Measurements from ENCODE around the gene PTCD2. TPM values are rescaled to one million over a fixed set of nuclear protein-coding genes. Genes with fewer than 3 reads are reported as not detected.

The PTCD2 gene
- total and polyA plus RNA-seq, 4 experiments from 2014 or later = 4.1 to 12.0 (median 8.9) TPM

- Mint-ChIP-seq H3K4me3 (no peak overlapping the region), H3K9me3 (no peaks in the 10 kb centered on the region), H3K27me3 (no peaks in the 10 kb centered on the region), H3K36me3 (peaks cover 53 to 56% of the 10 kb centered on the region in 2 donors), H3K27ac (no peak overlapping the region), H3K4me1 (no peaks in the 10 kb centered on the region)
- H3K27ac ChIP-seq (ENCODE audit: low read depth, low read length) = no peak overlapping the region
- no peak overlapping the region for H3K4me3 ChIP-seq (ENCODE audit: low read length in 2 of 2)
- H3K9me3 ChIP-seq (ENCODE audit: control insufficient read depth in 1 of 2, low read length in 2 of 2) = no peaks in the 10 kb centered on the region
- intact Hi-C loops (cut with micrococcal nuclease) = no loop called here
- CTCF ChIA-PET (ENCODE audit: partially characterized antibody) = no interaction called here
- H3K4me1 ChIP-seq (ENCODE audit: insufficient read depth, low read length) = no peaks in the 10 kb centered on the region
- POLR2A ChIA-PET (ENCODE audit: partially characterized antibody) = no interaction called here
- no peak for DNase-seq
- H3K27me3 ChIP-seq (ENCODE audit: insufficient read depth, low read length) = no peaks in the 10 kb centered on the region
- peaks cover 8% of the 10 kb centered on the region for H3K36me3 ChIP-seq (ENCODE audit: insufficient read depth, low read length)
Observed at GRCh38 chr5:72290356-72291133, 29.6 kb upstream of the PTCD2 start.

DNA sequence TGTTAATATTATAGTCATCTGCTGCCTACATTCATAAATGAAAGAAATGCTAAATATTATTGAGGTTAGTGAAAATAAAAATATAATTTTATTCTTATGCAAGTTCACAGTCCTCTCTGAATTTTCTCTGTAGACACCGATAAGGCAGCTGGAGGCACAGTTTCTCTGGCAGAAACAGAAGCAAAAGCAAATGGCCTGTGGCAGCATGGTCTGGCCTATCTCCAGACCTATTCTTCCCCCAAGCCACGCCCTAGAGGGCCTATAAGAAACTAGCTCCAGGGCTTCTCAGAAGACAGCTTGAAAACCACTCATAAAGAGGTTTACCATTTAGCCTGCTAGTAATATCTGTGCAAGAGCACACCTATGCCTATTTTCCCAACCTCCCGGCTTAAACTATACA is 28.6 kb upstream of the PTCD2 start:
- Histone ChIP-seq H3K4me3 (ENCODE audit: low read length in 2 of 2) (no peak overlapping the region), H3K27ac (ENCODE audit: low read depth, low read length) (no peak overlapping the region), H3K9me3 (ENCODE audit: control insufficient read depth in 1 of 2, low read length in 2 of 2) (no peaks in the 10 kb centered on the region), H3K27me3 (ENCODE audit: insufficient read depth, low read length) (no peaks in the 10 kb centered on the region), H3K36me3 (ENCODE audit: insufficient read depth, low read length) (peaks cover 8% of the 10 kb centered on the region), H3K4me1 (ENCODE audit: insufficient read depth, low read length) (no peaks in the 10 kb centered on the region)
- Mint-ChIP-seq H3K4me3 (no peak overlapping the region), H3K4me1 (no peaks in the 10 kb centered on the region), H3K9me3 (no peaks in the 10 kb centered on the region), H3K27ac (no peak overlapping the region), H3K27me3 (no peaks in the 10 kb centered on the region), H3K36me3 (peaks cover 52 to 56% of the 10 kb centered on the region in 2 donors)
- ChIA-PET CTCF (ENCODE audit: partially characterized antibody) (interaction anchor here (1.9 kb wide), 1 partner anchor 17 kb away, joined by 11 read pairs; no protein-coding TSS in a partner anchor), POLR2A (ENCODE audit: partially characterized antibody) (no interaction called here)
- intact Hi-C loops (cut with micrococcal nuclease) = no loop called here
- DNase-seq = no peak

- Mint-ChIP-seq H3K4me1 (no peaks in the 10 kb centered on the region), H3K27me3 (no peaks in the 10 kb centered on the region), H3K27ac (peak overlapping the region in 1 of 7 donors; percentile 24), H3K9me3 (no peaks in the 10 kb centered on the region), H3K4me3 (no peak overlapping the region), H3K36me3 (peaks cover 55 to 58% of the 10 kb centered on the region in 2 donors)
- H3K4me3 ChIP-seq (ENCODE audit: low read length in 2 of 2) = no peak overlapping the region
- H3K27ac ChIP-seq (ENCODE audit: low read depth, low read length) = no peak overlapping the region
- intact Hi-C loops (cut with micrococcal nuclease) = no loop called here
- ChIA-PET POLR2A (ENCODE audit: partially characterized antibody) (interaction anchor here (1.4 kb wide), 1 partner anchor 15 kb away, joined by 4 read pairs; no protein-coding TSS in a partner anchor), CTCF (ENCODE audit: partially characterized antibody) (interaction anchor here (1.9 kb wide), 1 partner anchor 16 kb away, joined by 11 read pairs; no protein-coding TSS in a partner anchor)
- H3K36me3 ChIP-seq (ENCODE audit: insufficient read depth, low read length) = peaks cover 8% of the 10 kb centered on the region
- no peaks in the 10 kb centered on the region for H3K9me3 ChIP-seq (ENCODE audit: control insufficient read depth in 1 of 2, low read length in 2 of 2)
- no peaks in the 10 kb centered on the region for H3K27me3 ChIP-seq (ENCODE audit: insufficient read depth, low read length)
- no peaks in the 10 kb centered on the region for H3K4me1 ChIP-seq (ENCODE audit: insufficient read depth, low read length)
- no peak for DNase-seq
Observed at GRCh38 chr5:72292411-72292810, 27.8 kb upstream of the PTCD2 start.

- no peak overlapping the region for H3K27ac Mint-ChIP-seq
- H3K36me3 ChIP-seq (ENCODE audit: insufficient read depth, low read length) = peaks cover 8% of the 10 kb centered on the region
- no peaks in the 10 kb centered on the region for H3K9me3 Mint-ChIP-seq
- no peaks in the 10 kb centered on the region for H3K27me3 Mint-ChIP-seq
- no peaks in the 10 kb centered on the region for H3K4me1 ChIP-seq (ENCODE audit: insufficient read depth, low read length)
- intact Hi-C loops (cut with micrococcal nuclease) = no loop called here
- POLR2A ChIA-PET (ENCODE audit: partially characterized antibody) = interaction anchor here (1.4 kb wide), 1 partner anchor 14 kb away, joined by 4 read pairs; no protein-coding TSS in a partner anchor
- CTCF ChIA-PET (ENCODE audit: partially characterized antibody) = interaction anchor here (0.7 to 1.9 kb wide), 2 partner anchors 15 to 115 kb away, joined by 3 to 11 read pairs; no protein-coding TSS in a partner anchor
- H3K4me3 Mint-ChIP-seq = no peak overlapping the region
- H3K9me3 ChIP-seq (ENCODE audit: control insufficient read depth in 1 of 2, low read length in 2 of 2) = no peaks in the 10 kb centered on the region
- peaks cover 3 to 5% (median 4%) of the 10 kb centered on the region in 4 donors for H3K4me1 Mint-ChIP-seq
- H3K27me3 ChIP-seq (ENCODE audit: insufficient read depth, low read length) = no peaks in the 10 kb centered on the region
- no peak for DNase-seq
- no peak overlapping the region for H3K27ac ChIP-seq (ENCODE audit: low read depth, low read length)
- H3K4me3 ChIP-seq (ENCODE audit: low read length in 2 of 2) = no peak overlapping the region
- H3K36me3 Mint-ChIP-seq = peaks cover 48 to 49% of the 10 kb centered on the region in 2 donors
Observed at GRCh38 chr5:72293495-72294055, 26.6 kb upstream of the PTCD2 start.

GRCh38 chr5:72294473-72294872 is 25.7 kb upstream of the PTCD2 start:
- Histone ChIP-seq H3K4me3 (ENCODE audit: low read length in 2 of 2) (no peak overlapping the region), H3K27me3 (ENCODE audit: insufficient read depth, low read length) (no peaks in the 10 kb centered on the region), H3K9me3 (ENCODE audit: control insufficient read depth in 1 of 2, low read length in 2 of 2) (no peaks in the 10 kb centered on the region), H3K4me1 (ENCODE audit: insufficient read depth, low read length) (no peaks in the 10 kb centered on the region), H3K36me3 (ENCODE audit: insufficient read depth, low read length) (peaks cover 8% of the 10 kb centered on the region), H3K27ac (ENCODE audit: low read depth, low read length) (no peak overlapping the region)
- Mint-ChIP-seq H3K36me3 (peaks cover 43 to 45% of the 10 kb centered on the region in 2 donors), H3K27me3 (no peaks in the 10 kb centered on the region), H3K4me1 (peaks cover 3 to 6% (median 5%) of the 10 kb centered on the region in 4 donors), H3K4me3 (no peak overlapping the region), H3K9me3 (no peaks in the 10 kb centered on the region), H3K27ac (peak overlapping the region in 1 of 7 donors; percentile 48)
- intact Hi-C loops (cut with micrococcal nuclease) = no loop called here
- no peak for DNase-seq
- ChIA-PET CTCF (ENCODE audit: partially characterized antibody) (no interaction called here), POLR2A (ENCODE audit: partially characterized antibody) (no interaction called here)

DNA sequence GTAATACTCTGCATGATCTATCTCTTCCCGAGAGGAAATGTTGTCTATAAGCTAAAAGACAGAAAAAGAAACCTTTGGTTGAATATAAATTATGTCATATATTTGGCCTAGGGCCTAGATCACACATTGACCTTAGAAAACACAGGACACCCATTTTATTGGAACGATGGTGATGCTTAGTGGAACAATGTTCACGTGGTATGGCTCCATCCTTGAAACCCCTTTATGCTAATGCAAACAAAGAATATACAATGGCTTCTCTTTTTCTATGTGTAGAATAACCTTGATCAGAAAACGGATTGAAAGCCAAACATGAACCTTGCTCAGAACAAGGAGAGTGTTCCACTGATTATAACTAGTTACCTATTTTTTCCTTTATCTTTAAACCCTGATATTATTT is 24.6 kb upstream of the PTCD2 start:
- CTCF ChIA-PET (ENCODE audit: partially characterized antibody) = interaction anchor here (1.2 kb wide), 1 partner anchor 13 kb away, joined by 3 read pairs; no protein-coding TSS in a partner anchor
- intact Hi-C loops (cut with micrococcal nuclease) = no loop called here
- Histone ChIP-seq H3K27ac (ENCODE audit: low read depth, low read length) (no peak overlapping the region), H3K9me3 (ENCODE audit: control insufficient read depth in 1 of 2, low read length in 2 of 2) (no peaks in the 10 kb centered on the region), H3K27me3 (ENCODE audit: insufficient read depth, low read length) (no peaks in the 10 kb centered on the region), H3K4me3 (ENCODE audit: low read length in 2 of 2) (no peak overlapping the region), H3K4me1 (ENCODE audit: insufficient read depth, low read length) (no peaks in the 10 kb centered on the region), H3K36me3 (ENCODE audit: insufficient read depth, low read length) (peaks cover 8% of the 10 kb centered on the region)
- Mint-ChIP-seq H3K4me3 (no peak overlapping the region), H3K27ac (no peak overlapping the region), H3K36me3 (peaks cover 33 to 45% of the 10 kb centered on the region in 2 donors), H3K4me1 (peaks cover 11 to 16% (median 14%) of the 10 kb centered on the region in 4 donors), H3K27me3 (no peaks in the 10 kb centered on the region), H3K9me3 (no peaks in the 10 kb centered on the region)
- POLR2A ChIA-PET (ENCODE audit: partially characterized antibody) = no interaction called here
- DNase-seq = no peak

- Mint-ChIP-seq H3K4me1 (peaks cover 12 to 22% (median 17%) of the 10 kb centered on the region in 4 donors), H3K27ac (no peak overlapping the region), H3K4me3 (no peak overlapping the region), H3K9me3 (no peaks in the 10 kb centered on the region), H3K36me3 (peaks cover 33 to 46% of the 10 kb centered on the region in 2 donors), H3K27me3 (no peaks in the 10 kb centered on the region)
- no peaks in the 10 kb centered on the region for H3K4me1 ChIP-seq (ENCODE audit: insufficient read depth, low read length)
- ChIA-PET CTCF (ENCODE audit: partially characterized antibody) (interaction anchor here (1.2 kb wide), 1 partner anchor 12 kb away, joined by 3 read pairs; no protein-coding TSS in a partner anchor), POLR2A (ENCODE audit: partially characterized antibody) (no interaction called here)
- H3K36me3 ChIP-seq (ENCODE audit: insufficient read depth, low read length) = peaks cover 8% of the 10 kb centered on the region
- no peaks in the 10 kb centered on the region for H3K27me3 ChIP-seq (ENCODE audit: insufficient read depth, low read length)
- no peak overlapping the region for H3K27ac ChIP-seq (ENCODE audit: low read depth, low read length)
- H3K4me3 ChIP-seq (ENCODE audit: low read length in 2 of 2) = no peak overlapping the region
- no peaks in the 10 kb centered on the region for H3K9me3 ChIP-seq (ENCODE audit: control insufficient read depth in 1 of 2, low read length in 2 of 2)
- intact Hi-C loops (cut with micrococcal nuclease) = no loop called here
- DNase-seq = no peak
Observed at GRCh38 chr5:72296256-72296655, 23.9 kb upstream of the PTCD2 start.
